ENCODE data around the gene PRPF38B. TPM values are rescaled to one million over a fixed set of nuclear protein-coding genes. Genes with fewer than 3 reads are reported as not detected.
"Not testable (repeated sequence)": the region's sequence is repeated elsewhere in the genome, so short reads cannot be mapped to it uniquely, and the experiment has no call there.

PRPF38B gene
- total RNA-seq, 2 donors from 2014 or later = 10.7 to 11.1 TPM

DNA sequence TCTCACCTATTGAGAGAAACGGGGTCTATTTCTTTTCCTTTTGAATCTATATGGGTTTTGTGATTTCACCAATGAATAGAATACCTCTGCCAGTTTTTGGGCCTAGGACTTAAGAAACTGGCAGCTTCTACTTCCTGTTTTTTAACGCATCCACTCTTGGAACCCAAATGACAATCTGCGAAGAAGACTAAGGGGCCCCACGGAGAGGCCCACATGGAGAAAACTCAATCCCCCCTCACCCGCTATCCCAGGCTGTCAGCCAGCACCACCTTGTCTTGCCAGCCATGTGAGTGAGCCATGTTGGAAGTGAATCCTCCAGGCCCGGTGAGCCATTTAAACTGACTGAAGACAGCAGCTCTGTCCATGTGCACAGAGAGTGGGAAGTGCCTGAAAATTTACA lies 27.6 kb upstream of the PRPF38B start:
- no peak overlapping the region for H3K4me3 ChIP-seq
- TF ChIP-seq, protein P1, sequence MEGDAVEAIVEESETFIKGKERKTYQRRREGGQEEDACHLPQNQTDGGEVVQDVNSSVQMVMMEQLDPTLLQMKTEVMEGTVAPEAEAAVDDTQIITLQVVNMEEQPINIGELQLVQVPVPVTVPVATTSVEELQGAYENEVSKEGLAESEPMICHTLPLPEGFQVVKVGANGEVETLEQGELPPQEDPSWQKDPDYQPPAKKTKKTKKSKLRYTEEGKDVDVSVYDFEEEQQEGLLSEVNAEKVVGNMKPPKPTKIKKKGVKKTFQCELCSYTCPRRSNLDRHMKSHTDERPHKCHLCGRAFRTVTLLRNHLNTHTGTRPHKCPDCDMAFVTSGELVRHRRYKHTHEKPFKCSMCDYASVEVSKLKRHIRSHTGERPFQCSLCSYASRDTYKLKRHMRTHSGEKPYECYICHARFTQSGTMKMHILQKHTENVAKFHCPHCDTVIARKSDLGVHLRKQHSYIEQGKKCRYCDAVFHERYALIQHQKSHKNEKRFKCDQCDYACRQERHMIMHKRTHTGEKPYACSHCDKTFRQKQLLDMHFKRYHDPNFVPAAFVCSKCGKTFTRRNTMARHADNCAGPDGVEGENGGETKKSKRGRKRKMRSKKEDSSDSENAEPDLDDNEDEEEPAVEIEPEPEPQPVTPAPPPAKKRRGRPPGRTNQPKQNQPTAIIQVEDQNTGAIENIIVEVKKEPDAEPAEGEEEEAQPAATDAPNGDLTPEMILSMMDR (IDR thresholded peaks at IDR 0.05) = no peak
- no peak for DNase-seq (ENCODE audit: low spot score)
- peaks cover 0 to 6% of the 10 kb centered on the region in 2 donors for H3K4me1 ChIP-seq
- H3K9me3 ChIP-seq = no peaks in the 10 kb centered on the region
- no peaks in the 10 kb centered on the region for H3K36me3 ChIP-seq
- no peak overlapping the region for H3K27ac ChIP-seq
- H3K27me3 ChIP-seq = no peaks in the 10 kb centered on the region

GRCh38 chr1:108665067-108665466 lies 27.0 kb upstream of the PRPF38B start:
- H3K27ac ChIP-seq = no peak overlapping the region
- H3K36me3 ChIP-seq = no peaks in the 10 kb centered on the region
- no peaks in the 10 kb centered on the region for H3K27me3 ChIP-seq
- DNase-seq (ENCODE audit: low spot score) = no peak
- no peaks in the 10 kb centered on the region for H3K9me3 ChIP-seq
- H3K4me1 ChIP-seq = peaks cover 0 to 6% of the 10 kb centered on the region in 2 donors
- no peak overlapping the region for H3K4me3 ChIP-seq
- TF ChIP-seq, protein P1 (IDR thresholded peaks at IDR 0.05) = no peak

DNA sequence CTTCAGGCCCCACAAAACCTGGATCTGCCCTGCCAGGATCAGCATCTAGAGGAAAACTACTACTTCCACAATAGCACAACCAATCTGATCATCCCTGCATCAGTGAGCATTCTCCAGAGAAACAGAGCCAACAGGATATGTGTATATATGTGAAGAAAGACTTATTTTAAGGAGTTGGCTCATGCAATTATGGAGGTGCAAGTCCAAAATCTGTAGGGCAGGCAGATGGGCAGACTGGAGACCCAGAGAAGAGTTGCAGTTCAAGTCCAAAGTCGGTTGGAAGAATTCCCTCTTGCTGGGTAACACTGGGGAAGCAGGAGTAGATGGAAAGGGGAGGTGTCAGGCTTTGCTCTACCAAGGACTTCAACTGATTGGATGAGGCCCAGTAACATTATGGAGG lies 26.3 kb upstream of the PRPF38B start:
- Histone ChIP-seq H3K4me1 (peaks cover 0 to 6% of the 10 kb centered on the region in 2 donors), H3K36me3 (no peaks in the 10 kb centered on the region), H3K27me3 (no peaks in the 10 kb centered on the region), H3K4me3 (no peak overlapping the region), H3K27ac (no peak overlapping the region), H3K9me3 (no peaks in the 10 kb centered on the region)
- TF ChIP-seq, protein P1 (IDR thresholded peaks at IDR 0.05) = no peak
- DNase-seq (ENCODE audit: low spot score) = no peak

- DNase-seq (ENCODE audit: low spot score); H3K36me3 ChIP-seq; H3K9me3 ChIP-seq; H3K4me3 ChIP-seq; H3K4me1 ChIP-seq; H3K27ac ChIP-seq; H3K27me3 ChIP-seq: not testable (repeated sequence)
Measured at GRCh38 chr1:108667422-108667821, 24.7 kb upstream of the PRPF38B start.

GRCh38 chr1:108668777-108669176 lies 23.3 kb upstream of the PRPF38B start:
- no peaks in the 10 kb centered on the region for H3K36me3 ChIP-seq
- TF ChIP-seq, protein P1 (IDR thresholded peaks at IDR 0.05) = no peak
- no peaks in the 10 kb centered on the region for H3K27me3 ChIP-seq
- no peaks in the 10 kb centered on the region for H3K4me1 ChIP-seq
- no peak overlapping the region for H3K4me3 ChIP-seq
- no peak overlapping the region for H3K27ac ChIP-seq
- DNase-seq (ENCODE audit: low spot score) = no peak
- H3K9me3 ChIP-seq = no peaks in the 10 kb centered on the region

- Histone ChIP-seq H3K4me1 (no peaks in the 10 kb centered on the region), H3K4me3 (no peak overlapping the region), H3K36me3 (no peaks in the 10 kb centered on the region), H3K27me3 (no peaks in the 10 kb centered on the region), H3K27ac (no peak overlapping the region), H3K9me3 (no peaks in the 10 kb centered on the region)
- TF ChIP-seq, protein P1 (IDR thresholded peaks at IDR 0.05) = no peak
- DNase-seq (ENCODE audit: low spot score) = no peak
Measured at GRCh38 chr1:108669679-108670078, 22.4 kb upstream of the PRPF38B start.
